Kidney (tissue), 14 donors: ENCODE results near the gene NET1. TPM values are rescaled to one million over a fixed set of nuclear protein-coding genes. Genes with fewer than 3 reads are reported as not detected.
A peak's percentile ranks its signal among the peaks of the same experiment; 100 is the strongest.

Experiments
- DNase-seq, 5 donors: peaks; one replicate each; pipeline ENCODE4 v3.0.0-alpha.2; 2013 to 2020
- FAIRE-seq: peaks from 2 replicates; lab custom pipeline; 2012; peaks lifted over from hg19 to GRCh38; lab: Jason Lieb, UNC
- H3K27ac ChIP-seq, 2 donors: one replicate each; pipeline ENCODE4 v1.7.0; 2013; ENCODE audit warnings: low read depth in 2 of 2, low read length in 2 of 2, inconsistent platforms in 1 of 2
- H3K27me3 ChIP-seq: one replicate; pipeline ENCODE4 v1.7.1; 2013; ENCODE audit warnings: low read length, inconsistent platforms; ENCODE audit not compliant: control insufficient read depth, insufficient read depth
- H3K36me3 ChIP-seq, 3 donors: one replicate each; pipeline versions ENCODE4 v1.7.0 to v1.7.1; 2013; ENCODE audit warnings: low read length in 3 of 3, control low read depth in 1 of 3, inconsistent platforms in 1 of 3; ENCODE audit not compliant: insufficient read depth in 3 of 3, control insufficient read depth in 2 of 3
- H3K4me1 ChIP-seq, 3 donors: one replicate each; pipeline versions ENCODE4 v1.7.0 to v1.7.1; 2013; ENCODE audit warnings: low read length in 3 of 3, inconsistent platforms in 1 of 3, low read depth in 1 of 3; ENCODE audit not compliant: control insufficient read depth in 2 of 3, insufficient read depth in 2 of 3
- H3K4me3 ChIP-seq, 3 donors: one replicate each; pipeline versions ENCODE4 v1.7.0 to v1.8.1; 2013; ENCODE audit warnings: low read length in 3 of 3, control low read depth in 1 of 3, inconsistent platforms in 1 of 3
- H3K9ac ChIP-seq, 3 donors: one replicate each; pipeline versions ENCODE4 v1.7.0 to v1.7.1; 2013; ENCODE audit warnings: low read length in 3 of 3, control low read depth in 1 of 3, inconsistent platforms in 1 of 3
- H3K9me3 ChIP-seq, 3 donors: one replicate each; pipeline versions ENCODE4 v1.7.0 to v1.7.1; 2013; ENCODE audit warnings: low read length in 3 of 3, control low read depth in 1 of 3, inconsistent platforms in 1 of 3; ENCODE audit not compliant: control insufficient read depth in 2 of 3, insufficient read depth in 1 of 3
- CTCF ChIP-seq: IDR thresholded peaks from 3 replicates; pipeline ENCODE4 v1.5.1; 2012; ENCODE audit warnings: mild to moderate bottlenecking, moderate library complexity, borderline replicate concordance; ENCODE audit not compliant: insufficient read depth; ENCODE audit errors: extremely low read depth
- intact Hi-C: fragments of 100-400 bp; cut with DNase I; formaldehyde crosslinking; loops from one replicate; pipeline ENCODE4 v1.11.1; 2022
- polyA plus RNA-seq: library from polyadenylated mRNA; stranded (reverse); fragments of 350-450 nt; fragmentation: Illumina TruSeq; extraction: RNeasy Lipid Tissue Mini Kit (QIAGEN cat#74804); gene quantifications from one replicate; pipeline ENCODE4 v1.2.3, GENCODE V29; 2014; ENCODE audit warnings: low read depth, low replicate concordance; ENCODE audit not compliant: insufficient read depth
- total RNA-seq: library from RNA; stranded (reverse); fragmentation: NEBNext Ultra II Directional; extraction: Animal tissue kit (Norgen Biotek cat#: 25700); gene quantifications from one replicate; pipeline ENCODE4 v1.2.1, GENCODE V29; 2021
- donor health status: control.
- donor health status: control.
- donor health status: control.
- donor health status: control.
- donor health status: control.
- donor health status: DM: yes; HTN: yes; CAD: no.
- donor health status: Normal renal cell carcinoma (clear cell type).

Gene NET1
- total and polyA plus RNA-seq, 2 donors from 2014 or later: 35.9 to 86.5 TPM

- no peak for TF ChIP-seq CTCF
- H3K9me3 ChIP-seq: no peaks in the 10 kb centered on the region
- H3K36me3 ChIP-seq: no peaks in the 10 kb centered on the region
- FAIRE-seq: no peak
- H3K4me1 ChIP-seq: peaks cover 6 to 21% (median 8%) of the 10 kb centered on the region in 3 donors
- intact Hi-C loops: no loop called here
- H3K27me3 ChIP-seq: no peaks in the 10 kb centered on the region
- DNase-seq: peak in 2 of 5 donors; percentile 20 to 23
- H3K27ac ChIP-seq: no peak overlapping the region
- no peak overlapping the region for H3K4me3 ChIP-seq
- no peak overlapping the region for H3K9ac ChIP-seq
Measured at GRCh38 chr10:5506246-5506645, 93.9 kb downstream of the NET1 start.

GRCh38 chr10:5506751-5507648, 94.6 kb downstream of the NET1 start:
- intact Hi-C loops: no loop called here
- no peak overlapping the region for H3K9ac ChIP-seq
- no peak overlapping the region for H3K27ac ChIP-seq
- DNase-seq (peak in 2 of 5 donors; percentile 28 to 53), FAIRE-seq (no peak)
- H3K4me1 ChIP-seq: peaks cover 4 to 21% (median 8%) of the 10 kb centered on the region in 3 donors
- H3K36me3 ChIP-seq: no peaks in the 10 kb centered on the region
- no peaks in the 10 kb centered on the region for H3K27me3 ChIP-seq
- no peak for TF ChIP-seq CTCF
- no peak overlapping the region for H3K4me3 ChIP-seq
- H3K9me3 ChIP-seq: no peaks in the 10 kb centered on the region

- H3K9me3 ChIP-seq: no peaks in the 10 kb centered on the region
- H3K9ac ChIP-seq: no peak overlapping the region
- H3K4me3 ChIP-seq: no peak overlapping the region
- no peak overlapping the region for H3K27ac ChIP-seq
- intact Hi-C loops: no loop called here
- FAIRE-seq: no peak
- no peaks in the 10 kb centered on the region for H3K36me3 ChIP-seq
- H3K4me1 ChIP-seq: peaks cover 3 to 16% (median 8%) of the 10 kb centered on the region in 3 donors
- no peaks in the 10 kb centered on the region for H3K27me3 ChIP-seq
- TF ChIP-seq CTCF: no peak
- peak in 2 of 5 donors; percentile 38 to 62 for DNase-seq
Measured at GRCh38 chr10:5507649-5508131, 95.3 kb downstream of the NET1 start.
